ENCODE results near the gene MARCKSL1.

DNA sequence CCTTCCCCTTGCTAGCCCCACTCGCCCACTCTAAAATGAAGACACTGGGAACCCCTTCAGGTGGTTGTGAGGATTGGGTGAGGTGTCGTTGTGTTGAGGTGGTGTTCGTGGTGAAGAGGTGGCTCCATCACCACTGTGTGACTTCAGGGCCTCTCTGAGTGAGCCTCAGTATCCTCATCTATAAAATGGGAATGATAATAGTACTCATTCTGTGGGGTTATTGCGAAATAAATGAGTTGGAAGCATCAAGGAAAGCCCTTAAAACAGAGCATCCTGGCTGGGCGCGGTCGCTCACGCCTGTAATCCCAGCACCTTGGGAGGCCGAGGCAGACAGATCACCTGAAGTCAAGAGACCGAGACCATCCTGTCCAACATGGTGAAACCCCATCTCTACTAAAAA is 6.7 kb upstream of the MARCKSL1 start:
- no peak for TF ChIP-seq EZH2 (IDR thresholded peaks at IDR 0.05; ENCODE audit: low read depth)
- TF ChIP-seq, protein P1, sequence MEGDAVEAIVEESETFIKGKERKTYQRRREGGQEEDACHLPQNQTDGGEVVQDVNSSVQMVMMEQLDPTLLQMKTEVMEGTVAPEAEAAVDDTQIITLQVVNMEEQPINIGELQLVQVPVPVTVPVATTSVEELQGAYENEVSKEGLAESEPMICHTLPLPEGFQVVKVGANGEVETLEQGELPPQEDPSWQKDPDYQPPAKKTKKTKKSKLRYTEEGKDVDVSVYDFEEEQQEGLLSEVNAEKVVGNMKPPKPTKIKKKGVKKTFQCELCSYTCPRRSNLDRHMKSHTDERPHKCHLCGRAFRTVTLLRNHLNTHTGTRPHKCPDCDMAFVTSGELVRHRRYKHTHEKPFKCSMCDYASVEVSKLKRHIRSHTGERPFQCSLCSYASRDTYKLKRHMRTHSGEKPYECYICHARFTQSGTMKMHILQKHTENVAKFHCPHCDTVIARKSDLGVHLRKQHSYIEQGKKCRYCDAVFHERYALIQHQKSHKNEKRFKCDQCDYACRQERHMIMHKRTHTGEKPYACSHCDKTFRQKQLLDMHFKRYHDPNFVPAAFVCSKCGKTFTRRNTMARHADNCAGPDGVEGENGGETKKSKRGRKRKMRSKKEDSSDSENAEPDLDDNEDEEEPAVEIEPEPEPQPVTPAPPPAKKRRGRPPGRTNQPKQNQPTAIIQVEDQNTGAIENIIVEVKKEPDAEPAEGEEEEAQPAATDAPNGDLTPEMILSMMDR (conservative IDR thresholded peaks at IDR 0.05) = no peak

Data from PC-9 (cell line).